ENCODE measurements around the gene LRRC28. TPM values are rescaled to one million over a fixed set of nuclear protein-coding genes. Genes with fewer than 3 reads are reported as not detected.
A peak's percentile ranks its signal among the peaks of the same experiment; 100 is the strongest.

LRRC28 gene
- total RNA-seq, 1 donor from 2014 or later: 34.2 TPM

DNA sequence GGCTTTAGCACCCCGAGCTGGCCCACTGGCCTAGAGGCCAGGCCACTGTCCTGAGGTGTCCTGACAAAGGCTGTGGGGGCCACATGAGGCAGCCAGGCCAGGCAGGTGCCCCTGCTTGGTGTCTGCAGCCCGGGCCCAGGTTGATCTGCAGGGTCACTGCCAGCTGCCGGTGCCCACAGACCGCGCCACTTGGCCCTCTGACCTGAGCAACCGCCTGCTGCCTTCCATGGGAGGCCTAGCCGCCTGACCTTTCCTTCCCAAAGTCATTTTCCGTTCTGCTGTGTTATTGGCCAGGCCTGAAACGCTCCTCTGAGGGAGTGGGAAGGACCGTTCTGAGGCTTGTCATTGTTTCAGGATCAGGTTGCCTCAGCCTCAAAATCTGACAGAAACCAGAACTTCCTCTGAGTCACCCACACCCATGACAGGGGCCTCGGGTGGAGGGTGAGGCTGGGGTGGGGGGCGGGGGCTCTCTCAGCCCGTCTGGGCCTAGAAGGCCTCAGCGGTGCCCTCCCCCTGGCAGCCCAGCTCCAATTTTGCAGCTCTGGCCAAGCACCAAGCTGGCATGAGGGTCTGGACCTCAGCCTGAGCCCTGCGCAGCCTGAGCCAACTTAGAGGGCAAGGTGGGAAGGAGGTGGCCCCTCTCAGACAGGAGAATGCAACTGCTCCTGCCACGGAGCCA lies 173.8 kb downstream of the LRRC28 start:
- Histone ChIP-seq H3K36me3 (ENCODE audit: control insufficient read depth, insufficient read depth, low read length) (no peaks in the 10 kb centered on the region), H3K4me3 (ENCODE audit: low read depth, low read length) (no peak overlapping the region), H3K27me3 (ENCODE audit: control insufficient read depth, insufficient read depth, low read length) (no peaks in the 10 kb centered on the region)
- peak; percentile 49 for DNase-seq (ENCODE audit: low read depth)
- TF ChIP-seq, protein P1, sequence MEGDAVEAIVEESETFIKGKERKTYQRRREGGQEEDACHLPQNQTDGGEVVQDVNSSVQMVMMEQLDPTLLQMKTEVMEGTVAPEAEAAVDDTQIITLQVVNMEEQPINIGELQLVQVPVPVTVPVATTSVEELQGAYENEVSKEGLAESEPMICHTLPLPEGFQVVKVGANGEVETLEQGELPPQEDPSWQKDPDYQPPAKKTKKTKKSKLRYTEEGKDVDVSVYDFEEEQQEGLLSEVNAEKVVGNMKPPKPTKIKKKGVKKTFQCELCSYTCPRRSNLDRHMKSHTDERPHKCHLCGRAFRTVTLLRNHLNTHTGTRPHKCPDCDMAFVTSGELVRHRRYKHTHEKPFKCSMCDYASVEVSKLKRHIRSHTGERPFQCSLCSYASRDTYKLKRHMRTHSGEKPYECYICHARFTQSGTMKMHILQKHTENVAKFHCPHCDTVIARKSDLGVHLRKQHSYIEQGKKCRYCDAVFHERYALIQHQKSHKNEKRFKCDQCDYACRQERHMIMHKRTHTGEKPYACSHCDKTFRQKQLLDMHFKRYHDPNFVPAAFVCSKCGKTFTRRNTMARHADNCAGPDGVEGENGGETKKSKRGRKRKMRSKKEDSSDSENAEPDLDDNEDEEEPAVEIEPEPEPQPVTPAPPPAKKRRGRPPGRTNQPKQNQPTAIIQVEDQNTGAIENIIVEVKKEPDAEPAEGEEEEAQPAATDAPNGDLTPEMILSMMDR (IDR thresholded peaks at IDR 0.05; ENCODE audit: insufficient read depth, low read length, poor library complexity, severe bottlenecking): no peak

GRCh38 chr15:99425657-99426301 lies 174.5 kb downstream of the LRRC28 start:
- no peak overlapping the region for H3K4me3 ChIP-seq (ENCODE audit: low read depth, low read length)
- H3K36me3 ChIP-seq (ENCODE audit: control insufficient read depth, insufficient read depth, low read length): no peaks in the 10 kb centered on the region
- H3K27me3 ChIP-seq (ENCODE audit: control insufficient read depth, insufficient read depth, low read length): no peaks in the 10 kb centered on the region
- DNase-seq (ENCODE audit: low read depth): no peak
- TF ChIP-seq, protein P1 (IDR thresholded peaks at IDR 0.05; ENCODE audit: insufficient read depth, low read length, poor library complexity, severe bottlenecking): peak; percentile 18

- H3K27me3 ChIP-seq (ENCODE audit: control insufficient read depth, insufficient read depth, low read length): no peaks in the 10 kb centered on the region
- no peak overlapping the region for H3K4me3 ChIP-seq (ENCODE audit: low read depth, low read length)
- no peaks in the 10 kb centered on the region for H3K36me3 ChIP-seq (ENCODE audit: control insufficient read depth, insufficient read depth, low read length)
- TF ChIP-seq, protein P1 (IDR thresholded peaks at IDR 0.05; ENCODE audit: insufficient read depth, low read length, poor library complexity, severe bottlenecking): no peak
- DNase-seq (ENCODE audit: low read depth): no peak
Observed at GRCh38 chr15:99426431-99427105, 175.3 kb downstream of the LRRC28 start.

DNA sequence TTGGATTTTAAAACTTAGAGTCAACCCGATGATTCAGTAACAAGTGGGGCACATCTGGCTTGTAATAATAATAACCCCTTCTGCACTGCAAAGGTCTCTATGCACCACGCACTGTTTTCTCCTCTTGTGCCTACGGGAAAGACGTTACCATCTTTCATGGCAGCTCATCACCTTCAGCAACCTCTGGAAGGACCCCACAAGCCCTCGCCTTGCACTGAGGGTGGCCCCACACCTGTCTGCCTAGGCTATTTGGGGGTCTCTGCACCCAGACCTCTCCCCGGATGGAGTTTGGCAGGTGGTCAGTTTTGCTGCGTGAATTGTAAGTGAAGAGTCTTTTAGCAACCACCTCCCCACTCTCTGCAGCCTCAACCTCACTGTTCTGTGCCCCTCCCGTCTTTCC lies 175.9 kb downstream of the LRRC28 start:
- TF ChIP-seq, protein P1 (IDR thresholded peaks at IDR 0.05; ENCODE audit: insufficient read depth, low read length, poor library complexity, severe bottlenecking): no peak
- H3K4me3 ChIP-seq (ENCODE audit: low read depth, low read length): no peak overlapping the region
- H3K27me3 ChIP-seq (ENCODE audit: control insufficient read depth, insufficient read depth, low read length): no peaks in the 10 kb centered on the region
- no peaks in the 10 kb centered on the region for H3K36me3 ChIP-seq (ENCODE audit: control insufficient read depth, insufficient read depth, low read length)
- DNase-seq (ENCODE audit: low read depth): no peak

DNA sequence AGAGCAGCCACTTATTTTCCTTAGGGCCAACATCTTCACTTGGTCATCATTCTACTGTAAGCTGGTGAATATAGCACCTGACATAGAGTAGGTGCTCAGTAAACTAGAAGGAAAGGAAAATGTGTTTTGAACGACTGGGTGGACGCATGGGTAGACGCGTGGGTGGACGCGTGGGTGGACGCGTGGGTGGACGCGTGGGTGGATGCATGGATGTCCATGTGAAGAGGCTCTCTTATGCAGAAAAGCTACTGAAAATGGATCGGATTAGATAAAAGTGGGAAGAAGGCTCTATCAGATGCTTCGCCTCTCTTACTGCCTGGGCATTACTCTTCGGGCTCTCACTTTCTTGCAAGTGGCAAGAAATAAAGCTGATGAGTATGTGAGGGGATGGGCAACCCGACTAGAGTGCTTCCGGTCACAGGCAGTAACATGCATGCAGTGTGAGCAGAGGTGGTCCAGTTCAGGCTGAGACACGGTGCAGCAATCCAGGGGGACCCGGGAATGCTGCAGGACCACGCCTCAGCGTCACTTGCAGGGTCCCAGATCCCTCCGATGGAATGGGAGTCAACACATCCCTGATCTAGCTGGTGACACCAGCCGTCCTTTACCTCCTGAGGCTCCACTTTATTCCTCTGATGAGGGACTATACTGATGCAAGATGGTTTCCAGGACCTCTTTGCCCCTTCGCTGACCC lies 176.5 kb downstream of the LRRC28 start:
- no peaks in the 10 kb centered on the region for H3K36me3 ChIP-seq (ENCODE audit: control insufficient read depth, insufficient read depth, low read length)
- TF ChIP-seq, protein P1 (IDR thresholded peaks at IDR 0.05; ENCODE audit: insufficient read depth, low read length, poor library complexity, severe bottlenecking): no peak
- no peak for DNase-seq (ENCODE audit: low read depth)
- H3K4me3 ChIP-seq (ENCODE audit: low read depth, low read length): no peak overlapping the region
- no peaks in the 10 kb centered on the region for H3K27me3 ChIP-seq (ENCODE audit: control insufficient read depth, insufficient read depth, low read length)
